ENCODE measurements around the gene MANSC1. TPM values are rescaled to one million over a fixed set of nuclear protein-coding genes. Genes with fewer than 3 reads are reported as not detected.

Gene MANSC1
- total and polyA plus RNA-seq, 2 donors (not counting 3 experiments of a cell fraction or from before 2014, with no cell fraction given): 37.0 to 65.0 TPM

GRCh38 chr12:12365931-12366431, 15.9 kb upstream of the MANSC1 start:
- Histone ChIP-seq H3K9me1 (replicated peaks; ENCODE audit: control insufficient read depth, extremely low read depth, insufficient read depth, low read length) (no peaks in the 10 kb centered on the region), H3K4me3 (replicated peaks in 1 of 3; ENCODE audit: insufficient read depth in 1 of 3, low read depth in 1 of 3, low read length in 3 of 3) (no peak overlapping the region), H3K4me2 (ENCODE audit: insufficient read depth, low read length) (no peak overlapping the region), H3K27me3 (ENCODE audit: control insufficient read depth in 2 of 2, insufficient read depth in 2 of 2, low read length in 2 of 2) (no peaks in the 10 kb centered on the region), H3K9me3 (replicated peaks; ENCODE audit: control insufficient read depth, insufficient read depth, low read length) (no peaks in the 10 kb centered on the region), H3K9ac (replicated peaks; ENCODE audit: extremely low read depth, insufficient read depth, low read length) (no peak overlapping the region), H3K27ac (ENCODE audit: insufficient read depth, low read depth, low read length) (no peak overlapping the region), H2AFZ (ENCODE audit: low read depth, low read length) (no peak overlapping the region), H3K4me1 (ENCODE audit: control insufficient read depth, extremely low read depth, insufficient read depth, low read length) (no peaks in the 10 kb centered on the region), H4K20me1 (replicated peaks; ENCODE audit: control insufficient read depth, extremely low read depth, insufficient read depth, low read length) (no peaks in the 10 kb centered on the region), H3K36me3 (ENCODE audit: control insufficient read depth in 2 of 2, extremely low read depth in 1 of 2, insufficient read depth in 2 of 2, low read length in 2 of 2) (peaks cover 0 to 2% of the 10 kb centered on the region in 2 experiments), H3K79me2 (ENCODE audit: control insufficient read depth, insufficient read depth, low read length) (no peaks in the 10 kb centered on the region)
- intact Hi-C loops (cut with micrococcal nuclease): no loop called here
- ChIA-PET POLR2A (interaction anchor here (0.6 kb wide), 1 partner anchor 312 kb away, joined by 6 read pairs; no protein-coding TSS in a partner anchor), CTCF (interaction anchor here (0.9 to 2.1 kb wide), 3 partner anchors 9 to 332 kb away, joined by 3 to 10 read pairs (median 3); partner anchors contain the start of gene BORCS5)
- dilution Hi-C loops (cut with MboI; ENCODE audit: extremely low pct_ligation_motif_present, low sequenced_read_pairs): no loop called here
- TF ChIP-seq CTCF (IDR thresholded peaks at IDR 0.05; ENCODE audit: extremely low read depth in 1 of 2, insufficient read depth in 1 of 2, low read depth in 1 of 2, low read length in 2 of 2) (no peak), EZH2 (IDR thresholded peaks at IDR 0.05; ENCODE audit: borderline replicate concordance, low read depth, low read length, severe bottlenecking) (no peak), MAX (IDR thresholded peaks at IDR 0.05; ENCODE audit: insufficient read depth, insufficient read length) (no peak), JUN (IDR thresholded peaks at IDR 0.05; ENCODE audit: borderline replicate concordance, insufficient read depth, insufficient read length, low read depth) (no peak), FOS (IDR thresholded peaks at IDR 0.05; ENCODE audit: borderline replicate concordance, insufficient read depth, low read length) (no peak), GATA2 (IDR thresholded peaks at IDR 0.05; ENCODE audit: insufficient read depth, insufficient read length, low read depth, low read length) (no peak), POLR2AphosphoS5 (IDR thresholded peaks at IDR 0.05; ENCODE audit: insufficient read depth, low read depth, low read length) (no peak), MYC (IDR thresholded peaks at IDR 0.05; ENCODE audit: low read depth, low read length) (no peak), POLR2A (IDR thresholded peaks at IDR 0.05; ENCODE audit: low read depth, low read length) (no peak)
- FAIRE-seq: no peak
- no TSS peak for BruUV-seq (replicated peaks)
- no peak for DNase-seq (ENCODE audit: low read depth, low spot score)

Data from endothelial cell of umbilical vein (primary cell).